GM23338 (cell line): ENCODE results near the gene ITGB6. TPM values are rescaled to one million over a fixed set of nuclear protein-coding genes. Genes with fewer than 3 reads are reported as not detected.

Experiments used
- ATAC-seq: fragments of 200-7000 bp; cut with Tn5 transposase; 3 replicates; pipeline ENCODE4 v1.9.1; 2020
- DNase-seq: peaks from one replicate; pipeline ENCODE4 v3.0.0-alpha.2; 2015; ENCODE audit warnings: low spot score
- H2AFZ ChIP-seq: fragments of 200-600 bp; sonication (generic); 2 replicates; pipeline ENCODE4 v1.8.0; 2016; ENCODE audit warnings: antibody characterized with exemption, mild to moderate bottlenecking, moderate library complexity
- H3F3A ChIP-seq: fragments of 200-600 bp; sonication (generic); replicated peaks from 2 replicates; pipeline ENCODE4 v1.8.0; 2017; ENCODE audit warnings: antibody characterized with exemption, mixed run types, low read depth
- H3K27ac ChIP-seq: fragments of 200-600 bp; sonication (generic); 2 replicates; pipeline ENCODE4 v1.6.1; 2016; ENCODE audit warnings: low read depth
- H3K27me3 ChIP-seq: fragments of 200-600 bp; sonication (generic); 2 replicates; pipeline ENCODE4 v1.8.0; 2016; ENCODE audit warnings: mild to moderate bottlenecking, mixed run types, moderate library complexity; ENCODE audit not compliant: insufficient read depth
- H3K36me3 ChIP-seq: fragments of 200-600 bp; sonication (generic); 2 replicates; pipeline ENCODE4 v1.8.0; 2016; ENCODE audit warnings: mild to moderate bottlenecking; ENCODE audit not compliant: insufficient read depth
- H3K4me1 ChIP-seq: fragments of 200-600 bp; sonication (generic); 2 replicates; pipeline ENCODE4 v1.8.0; 2016; ENCODE audit warnings: mild to moderate bottlenecking, moderate library complexity; ENCODE audit not compliant: insufficient read depth
- H3K4me2 ChIP-seq: fragments of 200-600 bp; sonication (generic); 2 replicates; pipeline ENCODE4 v1.7.1; 2017; ENCODE audit warnings: mixed run types
- H3K4me3 ChIP-seq: fragments of 200-600 bp; sonication (generic); 2 replicates; pipeline ENCODE4 v1.6.1; 2016; ENCODE audit warnings: mixed run types
- H3K79me2 ChIP-seq: fragments of 200-600 bp; sonication (generic); replicated peaks from 2 replicates; pipeline ENCODE4 v1.8.0; 2017; ENCODE audit warnings: mild to moderate bottlenecking; ENCODE audit not compliant: insufficient read depth
- H3K9me2 ChIP-seq: fragments of 200-600 bp; sonication (generic); 2 replicates; pipeline ENCODE4 v1.8.0; 2017; ENCODE audit not compliant: insufficient read depth
- H4K20me1 ChIP-seq: fragments of 200-600 bp; sonication (generic); replicated peaks from 2 replicates; pipeline ENCODE4 v1.8.0; 2017; ENCODE audit warnings: mild to moderate bottlenecking; ENCODE audit not compliant: insufficient read depth
- H3K27ac Mint-ChIP-seq: 2 replicates; pipeline ENCODE4 v1.8.0; 2020; ENCODE audit warnings: inconsistent platforms, mild to moderate bottlenecking, moderate library complexity, mixed read lengths
- H3K27me3 Mint-ChIP-seq: 3 replicates; pipeline ENCODE4 v1.8.0; 2022; ENCODE audit warnings: low read depth, mild to moderate bottlenecking, moderate library complexity, mixed read lengths, inconsistent platforms; ENCODE audit not compliant: insufficient read depth, poor library complexity
- H3K36me3 Mint-ChIP-seq: 3 replicates; pipeline ENCODE4 v1.8.0; 2021; ENCODE audit warnings: low read depth, mild to moderate bottlenecking, inconsistent platforms, moderate library complexity, mixed read lengths
- H3K4me1 Mint-ChIP-seq: 3 replicates; pipeline ENCODE4 v1.8.0; 2020; ENCODE audit warnings: mild to moderate bottlenecking, inconsistent platforms, mixed read lengths
- H3K4me3 Mint-ChIP-seq: 3 replicates; pipeline ENCODE4 v1.8.0; 2021; ENCODE audit warnings: moderate library complexity, mild to moderate bottlenecking, inconsistent platforms, mixed read lengths
- H3K9me3 Mint-ChIP-seq: 3 replicates; pipeline ENCODE4 v1.8.0; 2020; ENCODE audit warnings: moderate library complexity, mild to moderate bottlenecking, inconsistent platforms, mixed read lengths
- CREB1 ChIP-seq: fragments of 250-450 bp; sonication (Bioruptor Pico); IDR thresholded peaks from 2 replicates; pipeline ENCODE4 v1.5.0; 2020; ENCODE audit warnings: low read depth, mild to moderate bottlenecking, moderate library complexity
- ETS1 ChIP-seq: IDR thresholded peaks from 2 replicates; pipeline ENCODE4 v1.6.1; 2016; ENCODE audit warnings: antibody characterized with exemption
- EZH2phosphoT487 ChIP-seq: fragments of 200-600 bp; sonication (generic); IDR thresholded peaks from one replicate; pipeline ENCODE4 v1.8.1; 2018; ENCODE audit warnings: antibody characterized with exemption; ENCODE audit not compliant: unreplicated experiment
- JUNB ChIP-seq: IDR thresholded peaks from one replicate; pipeline ENCODE4 v1.6.1; 2016; ENCODE audit warnings: antibody characterized with exemption; ENCODE audit not compliant: unreplicated experiment
- NANOG ChIP-seq: IDR thresholded peaks from 2 replicates; pipeline ENCODE4 v1.6.1; 2016; ENCODE audit warnings: antibody characterized with exemption, borderline replicate concordance
- POLR2AphosphoS5 ChIP-seq: IDR thresholded peaks from 2 replicates; pipeline ENCODE4 v1.6.1; 2016; ENCODE audit warnings: antibody characterized with exemption, low read depth
- REST ChIP-seq: IDR thresholded peaks from one replicate; pipeline ENCODE4 v1.6.1; 2018; ENCODE audit warnings: antibody characterized with exemption; ENCODE audit not compliant: unreplicated experiment
- ZNF114 ChIP-seq: fragments of 250-450 bp; sonication (Bioruptor Pico); IDR thresholded peaks from 2 replicates; pipeline ENCODE4 v1.5.0; 2020; ENCODE audit warnings: mild to moderate bottlenecking, moderate library complexity
- polyA plus RNA-seq: library from polyadenylated mRNA; unstranded; fragments of >200 nt; fragmentation: Nextera tagmentation; extraction: Ambion mirVana; gene quantifications from 2 replicates; pipeline ENCODE4 v1.2.1, GENCODE V29; 2016
- total RNA-seq: library from RNA; depleted of rRNA; stranded (reverse); fragments of >200 nt; shearing (Covaris generic); gene quantifications from 2 replicates; pipeline ENCODE4 v1.2.3, GENCODE V29; 2014

ITGB6 gene
- total and polyA plus RNA-seq, 2 experiments from 2014 or later = not detected

DNA sequence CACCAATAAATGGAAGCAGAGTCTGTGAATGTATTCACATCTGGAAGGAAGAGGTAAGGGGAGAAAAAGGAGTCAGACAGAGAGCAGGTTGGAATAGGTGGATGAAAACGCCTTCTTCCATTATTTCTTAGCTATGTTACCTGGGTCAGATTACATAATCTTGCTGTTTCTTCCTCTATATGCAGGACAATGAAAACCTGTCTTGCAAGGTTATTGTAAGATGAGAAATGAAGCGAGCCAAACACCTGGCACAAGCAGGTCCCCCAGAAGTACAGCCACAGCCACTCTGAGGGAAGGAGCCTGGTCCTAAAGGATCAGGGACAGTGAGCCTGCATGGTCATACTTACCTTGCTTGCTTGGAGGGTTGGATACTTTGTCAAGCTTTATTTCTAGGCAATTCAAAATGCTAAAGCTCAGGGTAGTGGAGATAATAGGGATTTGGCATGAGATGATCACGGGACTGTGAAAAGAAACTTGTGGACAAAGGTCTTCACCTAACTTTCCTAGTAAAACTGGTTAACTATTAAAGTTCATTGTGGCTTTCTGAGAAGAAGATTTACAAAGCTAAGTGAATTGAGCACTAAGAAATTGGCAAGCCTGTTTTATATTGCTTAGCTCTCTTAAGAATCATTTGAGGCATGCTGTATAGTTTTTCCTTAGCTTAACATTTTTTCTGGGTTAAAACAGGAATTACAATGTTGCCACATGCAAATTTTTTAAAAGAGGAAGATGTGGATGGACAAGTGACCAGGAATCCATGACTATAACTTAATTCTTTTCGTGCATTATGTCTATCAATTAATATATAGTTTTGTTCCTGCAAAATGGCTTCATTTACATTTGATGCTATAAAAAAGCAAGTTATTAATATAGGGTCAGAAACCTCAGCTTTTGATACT is 121.9 kb downstream of the ITGB6 start (continued):
- no peak for TF ChIP-seq ETS1
- TF ChIP-seq POLR2AphosphoS5 = no peak
- TF ChIP-seq REST = no peak
- no peak for TF ChIP-seq EZH2phosphoT487
- TF ChIP-seq NANOG = no peak

DNA sequence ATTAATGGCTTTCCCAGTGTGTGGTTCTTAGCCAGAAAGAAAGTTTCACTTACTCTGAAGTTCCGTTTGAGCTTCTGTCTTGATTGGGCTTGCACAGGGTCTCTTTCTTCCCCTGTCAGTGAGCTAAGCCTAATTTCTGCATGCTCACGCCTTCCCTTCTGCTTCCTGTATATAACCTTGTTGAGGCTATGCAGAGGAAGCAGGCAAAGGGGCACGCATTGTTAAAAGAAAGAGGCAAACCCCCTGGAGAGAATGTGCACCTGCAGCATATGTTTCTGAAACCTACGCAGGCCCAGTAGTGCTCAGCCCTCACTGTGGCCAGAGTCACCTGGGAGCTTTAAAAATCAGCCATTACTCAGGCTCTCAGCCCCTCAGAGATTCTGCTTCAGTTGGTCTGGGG is 123.2 kb downstream of the ITGB6 start:
- H3K4me3 ChIP-seq = no peak overlapping the region
- no peaks in the 10 kb centered on the region for H3K27me3 ChIP-seq
- no peaks in the 10 kb centered on the region for H3K27me3 Mint-ChIP-seq
- H3K4me3 Mint-ChIP-seq = no peak overlapping the region
- H3K27ac Mint-ChIP-seq = no peak overlapping the region
- TF ChIP-seq NANOG = no peak
- TF ChIP-seq ETS1 = no peak
- no peak for TF ChIP-seq JUNB
- no peak for TF ChIP-seq ZNF114 (CRISPR knock-in tag)
- TF ChIP-seq CREB1 (CRISPR knock-in tag) = no peak
- TF ChIP-seq EZH2phosphoT487 = no peak
- H3K9me2 ChIP-seq = peaks cover 3% of the 10 kb centered on the region; the same call in 1 of the 2 replicates
- ATAC-seq (no peak), DNase-seq (no peak)
- H3K4me1 ChIP-seq = no peaks in the 10 kb centered on the region
- H3K27ac ChIP-seq = no peak overlapping the region
- H3K9me3 Mint-ChIP-seq = peaks cover 26% of the 10 kb centered on the region
- no peaks in the 10 kb centered on the region for H3K79me2 ChIP-seq
- H4K20me1 ChIP-seq = no peaks in the 10 kb centered on the region
- no peaks in the 10 kb centered on the region for H3K36me3 Mint-ChIP-seq
- H3K36me3 ChIP-seq = no peaks in the 10 kb centered on the region
- no peak overlapping the region for H3K4me2 ChIP-seq
- no peaks in the 10 kb centered on the region for H3K4me1 Mint-ChIP-seq
- H2AFZ ChIP-seq = no peak overlapping the region
- no peaks in the 10 kb centered on the region for H3F3A ChIP-seq
